A549 (cell line): Measurements from ENCODE around the gene TECTB.

Experiments
- CTCF ChIP-seq: fragments of >200 bp; sonication (Bioruptor Twin); formaldehyde crosslinking; IDR thresholded peaks from 3 replicates; pipeline ENCODE4 v1.5.1; 2016
- EHMT2 ChIP-seq: fragments of 200-600 bp; sonication (generic); IDR thresholded peaks from 2 replicates; pipeline ENCODE4 v1.6.1; 2016; ENCODE audit warnings: antibody characterized with exemption, low read depth, mild to moderate bottlenecking, moderate library complexity
- POLR2A ChIP-seq: IDR thresholded peaks from 2 replicates; pipeline ENCODE4 v1.6.1; 2012; ENCODE audit warnings: mild to moderate bottlenecking, low read length

GRCh38 chr10:112296908-112297331 is 13.7 kb downstream of the TECTB start:
- no peak for TF ChIP-seq EHMT2
- no peak for TF ChIP-seq CTCF
- TF ChIP-seq POLR2A = no peak
